Heart left ventricle (tissue), 13 donors: ENCODE results near the gene SORCS1.

ENCODE experiments used
- POLR2A ChIP-seq, 2 donors: fragments of 450-650 bp; IDR thresholded peaks; one replicate each; pipeline ENCODE4 v1.6.1; 2017; ENCODE audit warnings: antibody characterized with exemption in 2 of 2, mild to moderate bottlenecking in 2 of 2, moderate library complexity in 2 of 2
- TF ChIP-seq, protein P1 (sequence below), 12 donors: fragments of 200-600 bp; sonication (generic) in 4 of 12; IDR thresholded peaks; one replicate each; pipeline versions ENCODE4 v1.5.0 to v1.8.0; 2018 to 2022; ENCODE audit warnings: antibody characterized with exemption in 12 of 12, mild to moderate bottlenecking in 5 of 12
- donor health status: ischemic (EF 13 %, LVEDD 7.1; RV severe dilation, severe dysfunction).
- donor health status: DM: no; HTN: yes; CAD: no.
- donor health status: DM: no; HTN: no; CAD: no.
- donor health status: ischemic (EF 25% LVEDD 6.9; RV normal size, moderate dysfunction).
- donor health status: ischemic (EF 25% LVEDD 5.7; RV mildly dilated, moderate dysfunction).
- donor health status: ischemic (EF 35%, LVEDD 5.7; RV mildly dilated, moderate dysfunction).
- donor health status: nonischemic (EF 11% LVEDD 7.7; RV severe dilation, severe dysfunction).
- donor health status: DM: yes; HTN: yes; CAD: no.
- donor health status: PGD.
- donor health status: ischemic (EF 29% LVEDD 5.4; RV normal size, mild dysfunction).
- donor health status: nonischemic (EF 23%, LVEDD 6.1; RV moderate dilation, normal function).

DNA sequence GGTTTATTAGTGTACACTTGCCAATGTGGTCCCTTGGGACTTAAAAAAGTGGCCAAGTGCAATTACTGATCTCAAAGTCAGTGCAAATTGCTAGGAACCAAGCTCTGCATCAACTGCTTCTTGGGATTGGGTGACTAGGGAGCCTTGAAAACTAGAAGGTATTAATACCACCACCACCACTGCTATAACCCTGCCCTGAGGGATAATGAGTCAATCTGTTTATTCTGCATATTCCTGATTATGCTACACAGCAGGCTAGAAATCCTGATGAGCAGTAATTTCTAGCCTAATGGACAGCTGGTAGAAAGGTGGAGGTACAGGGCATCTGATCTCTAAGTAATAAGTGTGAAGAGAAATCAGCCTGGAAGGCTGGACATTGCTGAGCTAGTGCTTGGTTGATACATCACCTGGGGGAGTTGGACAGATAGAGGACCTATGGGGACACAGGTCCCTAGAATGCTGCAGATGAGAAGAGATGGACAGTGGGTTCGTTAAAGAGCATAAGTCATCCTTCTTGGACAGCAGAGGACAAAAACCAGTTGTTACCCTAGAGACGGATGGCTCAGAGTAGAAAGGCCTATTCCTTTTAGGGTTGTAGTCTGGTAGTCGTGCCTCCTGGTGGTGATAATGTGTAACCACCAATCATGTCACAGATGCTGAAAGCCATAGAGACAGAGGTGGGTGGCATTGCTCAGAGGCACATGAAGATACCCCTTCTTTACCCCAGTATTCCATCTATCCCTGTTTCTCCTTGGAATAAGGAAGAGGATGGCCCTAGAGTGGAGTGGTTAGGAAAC, 554.8 kb downstream of the SORCS1 start:
- TF ChIP-seq, protein P1, sequence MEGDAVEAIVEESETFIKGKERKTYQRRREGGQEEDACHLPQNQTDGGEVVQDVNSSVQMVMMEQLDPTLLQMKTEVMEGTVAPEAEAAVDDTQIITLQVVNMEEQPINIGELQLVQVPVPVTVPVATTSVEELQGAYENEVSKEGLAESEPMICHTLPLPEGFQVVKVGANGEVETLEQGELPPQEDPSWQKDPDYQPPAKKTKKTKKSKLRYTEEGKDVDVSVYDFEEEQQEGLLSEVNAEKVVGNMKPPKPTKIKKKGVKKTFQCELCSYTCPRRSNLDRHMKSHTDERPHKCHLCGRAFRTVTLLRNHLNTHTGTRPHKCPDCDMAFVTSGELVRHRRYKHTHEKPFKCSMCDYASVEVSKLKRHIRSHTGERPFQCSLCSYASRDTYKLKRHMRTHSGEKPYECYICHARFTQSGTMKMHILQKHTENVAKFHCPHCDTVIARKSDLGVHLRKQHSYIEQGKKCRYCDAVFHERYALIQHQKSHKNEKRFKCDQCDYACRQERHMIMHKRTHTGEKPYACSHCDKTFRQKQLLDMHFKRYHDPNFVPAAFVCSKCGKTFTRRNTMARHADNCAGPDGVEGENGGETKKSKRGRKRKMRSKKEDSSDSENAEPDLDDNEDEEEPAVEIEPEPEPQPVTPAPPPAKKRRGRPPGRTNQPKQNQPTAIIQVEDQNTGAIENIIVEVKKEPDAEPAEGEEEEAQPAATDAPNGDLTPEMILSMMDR (IDR thresholded peaks at IDR 0.05), result peak in 1 of 12 donors; percentile 12
- TF ChIP-seq POLR2A (IDR thresholded peaks at IDR 0.05), result no peak
